Right atrium auricular region (tissue), 2 donors: Measurements from ENCODE around the gene SPATA20. TPM values are rescaled to one million over a fixed set of nuclear protein-coding genes. Genes with fewer than 3 reads are reported as not detected.

Experiments
- DNase-seq: peaks from one replicate; pipeline ENCODE4 v3.0.0-alpha.2; 2019; ENCODE audit warnings: low spot score
- H3K27ac ChIP-seq, 2 donors: fragments of 200-600 bp; sonication (generic); 1 replicate in 1 of 2; 2 replicates in 1 of 2; pipeline ENCODE4 v1.5.1; 2016 to 2019
- H3K27me3 ChIP-seq, 2 donors: fragments of 200-600 bp; sonication (generic); one replicate each; pipeline versions ENCODE4 v1.5.1 to v1.6.0; 2017 to 2019
- H3K36me3 ChIP-seq: fragments of 200-600 bp; sonication (generic); one replicate; pipeline ENCODE4 v1.5.1; 2016
- H3K4me1 ChIP-seq, 2 donors: fragments of 200-600 bp; sonication (generic); one replicate each; pipeline versions ENCODE4 v1.5.1 to v1.6.0; 2017 to 2019
- H3K4me3 ChIP-seq, 2 donors: fragments of 200-600 bp; sonication (generic); 1 replicate in 1 of 2; 2 replicates in 1 of 2; pipeline ENCODE4 v1.5.1; 2017 to 2019; ENCODE audit warnings: mild to moderate bottlenecking in 1 of 2, moderate library complexity in 1 of 2
- H3K9me3 ChIP-seq, 2 donors: fragments of 200-600 bp; sonication (generic); one replicate each; pipeline ENCODE4 v1.5.1; 2019
- total RNA-seq, 2 donors: library from RNA; depleted of rRNA; stranded (reverse); fragments of >200 nt; gene quantifications; one replicate each; pipeline ENCODE4 v1.1.0, GENCODE V29; 2016
- TF ChIP-seq, protein P1 (sequence below), 2 donors: fragments of 200-600 bp; sonication (generic); IDR thresholded peaks; one replicate each; pipeline ENCODE4 v1.5.1; 2019; ENCODE audit warnings: antibody characterized with exemption in 2 of 2

Gene SPATA20
- total RNA-seq, 2 donors from 2014 or later, result 42.8 to 59.3 TPM

DNA sequence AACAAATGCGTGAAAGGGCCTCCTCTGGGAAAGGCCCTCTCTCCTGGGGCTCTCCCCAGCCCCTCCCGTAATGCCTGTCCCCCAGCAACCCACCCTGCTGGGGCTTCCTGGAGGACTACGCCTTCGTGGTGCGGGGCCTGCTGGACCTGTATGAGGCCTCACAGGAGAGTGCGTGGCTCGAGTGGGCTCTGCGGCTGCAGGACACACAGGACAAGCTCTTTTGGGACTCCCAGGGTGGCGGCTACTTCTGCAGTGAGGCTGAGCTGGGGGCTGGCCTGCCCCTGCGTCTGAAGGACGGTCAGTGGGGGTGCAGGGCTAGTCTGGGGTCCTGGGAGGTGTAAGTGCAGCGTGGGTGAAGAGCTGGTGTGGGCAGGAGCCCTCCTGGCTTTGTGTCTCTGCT is 4.9 kb downstream of the SPATA20 start:
- no peak for DNase-seq
- Histone ChIP-seq H3K9me3 (no peaks in the 10 kb centered on the region), H3K4me3 (no peak overlapping the region), H3K4me1 (peaks cover 0 to 15% of the 10 kb centered on the region in 2 donors), H3K36me3 (peaks cover 4% of the 10 kb centered on the region), H3K27ac (no peak overlapping the region), H3K27me3 (no peaks in the 10 kb centered on the region)
- TF ChIP-seq, protein P1, sequence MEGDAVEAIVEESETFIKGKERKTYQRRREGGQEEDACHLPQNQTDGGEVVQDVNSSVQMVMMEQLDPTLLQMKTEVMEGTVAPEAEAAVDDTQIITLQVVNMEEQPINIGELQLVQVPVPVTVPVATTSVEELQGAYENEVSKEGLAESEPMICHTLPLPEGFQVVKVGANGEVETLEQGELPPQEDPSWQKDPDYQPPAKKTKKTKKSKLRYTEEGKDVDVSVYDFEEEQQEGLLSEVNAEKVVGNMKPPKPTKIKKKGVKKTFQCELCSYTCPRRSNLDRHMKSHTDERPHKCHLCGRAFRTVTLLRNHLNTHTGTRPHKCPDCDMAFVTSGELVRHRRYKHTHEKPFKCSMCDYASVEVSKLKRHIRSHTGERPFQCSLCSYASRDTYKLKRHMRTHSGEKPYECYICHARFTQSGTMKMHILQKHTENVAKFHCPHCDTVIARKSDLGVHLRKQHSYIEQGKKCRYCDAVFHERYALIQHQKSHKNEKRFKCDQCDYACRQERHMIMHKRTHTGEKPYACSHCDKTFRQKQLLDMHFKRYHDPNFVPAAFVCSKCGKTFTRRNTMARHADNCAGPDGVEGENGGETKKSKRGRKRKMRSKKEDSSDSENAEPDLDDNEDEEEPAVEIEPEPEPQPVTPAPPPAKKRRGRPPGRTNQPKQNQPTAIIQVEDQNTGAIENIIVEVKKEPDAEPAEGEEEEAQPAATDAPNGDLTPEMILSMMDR (IDR thresholded peaks at IDR 0.05), result no peak

DNA sequence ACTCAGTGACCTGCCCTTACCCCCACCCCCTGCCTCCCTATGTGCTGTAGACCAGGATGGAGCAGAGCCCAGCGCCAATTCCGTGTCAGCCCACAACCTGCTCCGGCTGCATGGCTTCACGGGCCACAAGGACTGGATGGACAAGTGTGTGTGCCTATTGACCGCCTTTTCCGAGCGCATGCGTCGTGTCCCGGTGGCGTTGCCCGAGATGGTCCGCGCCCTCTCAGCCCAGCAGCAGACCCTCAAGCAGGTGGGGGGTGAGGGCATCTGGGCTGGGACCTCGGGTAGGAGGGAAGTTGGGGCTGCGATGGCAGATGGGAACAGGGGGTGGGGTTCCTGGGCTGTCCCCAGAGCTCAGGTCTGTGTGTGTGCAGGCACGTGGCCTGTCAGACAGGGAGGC is 7.2 kb downstream of the SPATA20 start:
- Histone ChIP-seq H3K36me3 (peaks cover 4% of the 10 kb centered on the region), H3K4me3 (no peak overlapping the region), H3K27ac (no peak overlapping the region), H3K4me1 (peaks cover 0 to 18% of the 10 kb centered on the region in 2 donors), H3K9me3 (no peaks in the 10 kb centered on the region), H3K27me3 (no peaks in the 10 kb centered on the region)
- DNase-seq, result no peak
- TF ChIP-seq, protein P1 (IDR thresholded peaks at IDR 0.05), result no peak

DNA sequence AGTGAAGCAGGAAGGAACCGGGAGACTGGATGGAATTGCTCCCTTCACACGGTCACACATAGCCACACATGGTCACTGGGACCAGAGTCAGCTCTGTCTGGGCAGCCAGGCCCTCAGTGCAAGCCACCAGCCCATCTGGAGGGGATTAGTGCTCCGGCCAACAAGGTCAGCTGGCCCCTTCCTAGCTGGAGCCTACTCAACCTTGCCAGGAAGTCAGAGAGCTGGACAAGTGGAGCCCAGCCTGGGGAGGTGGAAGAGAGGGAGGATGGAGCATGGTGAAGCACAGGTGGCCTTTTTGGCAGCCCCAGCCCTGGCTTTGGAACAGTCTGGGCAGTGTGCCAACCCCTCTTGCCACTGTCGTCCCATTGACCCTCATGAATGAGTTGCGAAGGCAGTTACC is 9.8 kb downstream of the SPATA20 start:
- peaks cover 0 to 13% of the 10 kb centered on the region in 2 donors for H3K27me3 ChIP-seq
- H3K27ac ChIP-seq, result no peak overlapping the region
- peaks cover 4% of the 10 kb centered on the region for H3K36me3 ChIP-seq
- H3K4me1 ChIP-seq, result peaks cover 0 to 41% of the 10 kb centered on the region in 2 donors
- no peaks in the 10 kb centered on the region for H3K9me3 ChIP-seq
- TF ChIP-seq, protein P1 (IDR thresholded peaks at IDR 0.05), result no peak
- H3K4me3 ChIP-seq, result no peak overlapping the region
- no peak for DNase-seq

DNA sequence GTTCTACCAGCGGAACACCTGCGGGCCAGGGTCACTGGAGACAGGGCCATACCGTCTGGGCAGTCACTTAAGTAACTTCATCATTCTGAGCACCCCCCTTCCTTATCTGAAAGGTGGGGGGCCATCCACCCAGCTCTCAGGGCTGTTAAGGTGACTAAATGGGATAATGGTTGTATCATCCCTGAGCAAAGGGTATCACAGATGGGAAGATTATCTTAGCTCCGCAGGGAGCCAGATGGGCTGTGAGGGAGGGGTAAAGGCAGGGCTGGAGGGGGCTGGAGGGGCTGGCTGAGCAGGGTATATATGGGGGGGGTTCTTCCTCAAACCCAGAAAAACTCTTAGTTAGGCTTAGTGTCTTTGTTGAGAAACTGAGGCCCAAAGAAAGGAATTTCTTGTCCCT is 10.7 kb downstream of the SPATA20 start:
- Histone ChIP-seq H3K4me1 (peaks cover 0 to 48% of the 10 kb centered on the region in 2 donors), H3K27me3 (peaks cover 0 to 20% of the 10 kb centered on the region in 2 donors), H3K9me3 (no peaks in the 10 kb centered on the region), H3K4me3 (no peak overlapping the region), H3K27ac (no peak overlapping the region), H3K36me3 (peaks cover 4% of the 10 kb centered on the region)
- no peak for DNase-seq
- TF ChIP-seq, protein P1 (IDR thresholded peaks at IDR 0.05), result no peak

- Histone ChIP-seq H3K4me3 (no peak overlapping the region), H3K36me3 (peaks cover 4% of the 10 kb centered on the region), H3K9me3 (no peaks in the 10 kb centered on the region), H3K27me3 (peaks cover 0 to 20% of the 10 kb centered on the region in 2 donors), H3K27ac (no peak overlapping the region), H3K4me1 (peaks cover 0 to 48% of the 10 kb centered on the region in 2 donors)
- TF ChIP-seq, protein P1 (IDR thresholded peaks at IDR 0.05), result no peak
- DNase-seq, result no peak
Observed at GRCh38 chr17:50558091-50558490, 11.1 kb downstream of the SPATA20 start.

DNA sequence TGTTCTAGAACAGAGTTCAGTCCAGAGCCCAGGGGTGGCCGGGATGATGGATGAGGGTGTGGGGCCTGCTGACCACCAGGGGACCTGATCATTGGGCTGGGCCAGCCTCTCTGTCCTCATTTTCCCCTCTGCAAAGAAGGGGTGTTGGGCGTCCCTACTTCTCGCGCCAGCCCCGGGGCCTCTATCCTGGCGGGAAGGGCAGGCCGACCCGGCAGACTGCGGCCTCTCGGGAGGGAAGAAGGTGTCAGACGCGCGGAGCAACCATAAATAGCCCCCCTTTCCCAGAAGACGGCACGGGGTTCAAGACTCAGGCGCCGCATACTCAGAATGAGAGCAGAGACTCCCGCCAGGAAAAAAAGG is 11.6 kb downstream of the SPATA20 start:
- H3K27me3 ChIP-seq, result peaks cover 0 to 20% of the 10 kb centered on the region in 2 donors
- no peak overlapping the region for H3K4me3 ChIP-seq

More for the DNA sequence above, 11.6 kb downstream of the SPATA20 start:
- no peak for DNase-seq
- H3K9me3 ChIP-seq, result no peaks in the 10 kb centered on the region
- peaks cover 0 to 48% of the 10 kb centered on the region in 2 donors for H3K4me1 ChIP-seq
- TF ChIP-seq, protein P1 (IDR thresholded peaks at IDR 0.05), result no peak
- H3K36me3 ChIP-seq, result peaks cover 4% of the 10 kb centered on the region
- H3K27ac ChIP-seq, result no peak overlapping the region
